ENCODE measurements around the gene CFAP251. TPM values are rescaled to one million over a fixed set of nuclear protein-coding genes. Genes with fewer than 3 reads are reported as not detected.

Gene CFAP251
- polyA plus RNA-seq, 2 of the 4 experiments (the other 2 are of a cell fraction) = 0.94 to 1.4 TPM

- ChIA-PET CTCF (interaction anchor here (0.7 to 1.0 kb wide), 3 partner anchors 9 to 65 kb away, joined by 3 to 4 read pairs (median 4); no protein-coding TSS in a partner anchor), POLR2A (no interaction called here)
- H3K4me2 ChIP-seq = no peak overlapping the region
- H3K4me1 ChIP-seq = peaks cover 11% of the 10 kb centered on the region; the same call in 1 of the 3 replicates
- TF ChIP-seq RCOR1 (IDR thresholded peaks at IDR 0.05; ENCODE audit: low read depth, low read length) (no peak), POLR2A (IDR thresholded peaks at IDR 0.05; ENCODE audit: low read length) (no peak), PBX3 (IDR thresholded peaks at IDR 0.05) (no peak), HES2 (IDR thresholded peaks at IDR 0.05) (no peak), ZSCAN20 (CRISPR knock-in tag; IDR thresholded peaks at IDR 0.05) (no peak), TP53 (CRISPR knock-in tag; IDR thresholded peaks at IDR 0.05) (no peak), HOXB5 (CRISPR knock-in tag; IDR thresholded peaks at IDR 0.05) (no peak), CHD2 (IDR thresholded peaks at IDR 0.05; ENCODE audit: low read length, partially characterized antibody) (no peak), KDM1A (IDR thresholded peaks at IDR 0.05; ENCODE audit: low read depth) (no peak), RARB (CRISPR knock-in tag; IDR thresholded peaks at IDR 0.05) (no peak), JUNB (IDR thresholded peaks at IDR 0.05) (no peak), EP300 (IDR thresholded peaks at IDR 0.05) (no peak), SREBF2 (IDR thresholded peaks at IDR 0.05) (no peak), TFCP2L1 (CRISPR knock-in tag; IDR thresholded peaks at IDR 0.05) (no peak), EHF (CRISPR knock-in tag; IDR thresholded peaks at IDR 0.05) (no peak), ESRRA (IDR thresholded peaks at IDR 0.05; ENCODE audit: borderline replicate concordance, low read length) (no peak), PHF8 (IDR thresholded peaks at IDR 0.05; ENCODE audit: borderline replicate concordance, low read depth) (no peak), ZC3H11A (IDR thresholded peaks at IDR 0.05) (no peak), MAZ (IDR thresholded peaks at IDR 0.05; ENCODE audit: borderline replicate concordance, low read depth, low read length) (no peak), HOXA7 (CRISPR knock-in tag; IDR thresholded peaks at IDR 0.05) (no peak)
- no peak for ATAC-seq
- no peaks in the 10 kb centered on the region for H3K9me3 ChIP-seq
- no peak overlapping the region for H3K27ac ChIP-seq
- H3K4me3 ChIP-seq = no peak overlapping the region
- no peak for DNase-seq (ENCODE audit: low read depth in 1 of 2, low spot score in 1 of 2)
- WGBS (ENCODE audit: missing lambda C conversion rate) = 91% methylated on average over 5 of the region's 5 CpGs
- FAIRE-seq = no peak
Measured at GRCh38 chr12:121966959-121967358, 48.6 kb downstream of the CFAP251 start.

GRCh38 chr12:121968876-121969275 lies 50.5 kb downstream of the CFAP251 start:
- POLR2A ChIA-PET = interaction anchor here (1.7 kb wide), 1 partner anchor 23 kb away, joined by 4 read pairs; no protein-coding TSS in a partner anchor
- no peak for DNase-seq (ENCODE audit: low read depth in 1 of 2, low spot score in 1 of 2)
- WGBS (ENCODE audit: missing lambda C conversion rate) = 87% methylated on average over 10 of the region's 10 CpGs

GRCh38 chr12:121969726-121970125 lies 51.3 kb downstream of the CFAP251 start:
- WGBS (ENCODE audit: missing lambda C conversion rate) = 70% methylated on average over 4 of the region's 4 CpGs
- Histone ChIP-seq H3K27ac (no peak overlapping the region), H3K4me3 (no peak overlapping the region), H3K4me2 (no peak overlapping the region), H3K9me3 (peaks cover 3% of the 10 kb centered on the region; the same call in 1 of the 3 replicates), H3K4me1 (peaks cover 11% of the 10 kb centered on the region; the same call in 1 of the 3 replicates)
- FAIRE-seq (no peak), DNase-seq (ENCODE audit: low read depth in 1 of 2, low spot score in 1 of 2) (no peak), ATAC-seq (no peak)
- TF ChIP-seq EHF (CRISPR knock-in tag; IDR thresholded peaks at IDR 0.05) (no peak), CTCF (IDR thresholded peaks at IDR 0.05) (no peak), CBX2 (IDR thresholded peaks at IDR 0.05; ENCODE audit: borderline replicate concordance, low read depth) (no peak), MAZ (IDR thresholded peaks at IDR 0.05; ENCODE audit: borderline replicate concordance, low read depth, low read length) (no peak), POLR2A (IDR thresholded peaks at IDR 0.05; ENCODE audit: low read length) (no peak), PHF8 (IDR thresholded peaks at IDR 0.05; ENCODE audit: borderline replicate concordance, low read depth) (no peak), ZSCAN20 (CRISPR knock-in tag; IDR thresholded peaks at IDR 0.05) (no peak), ZFP36 (IDR thresholded peaks at IDR 0.05; ENCODE audit: borderline replicate concordance, partially characterized antibody) (no peak), ZC3H11A (IDR thresholded peaks at IDR 0.05) (no peak), NR3C1 (IDR thresholded peaks at IDR 0.05) (no peak), ELK1 (IDR thresholded peaks at IDR 0.05; ENCODE audit: low read depth, low read length) (no peak), NPAS2 (CRISPR knock-in tag; IDR thresholded peaks at IDR 0.05; ENCODE audit: borderline replicate concordance) (no peak)
- CTCF ChIA-PET = interaction anchor here (1.5 to 2.6 kb wide), 2 partner anchors 9 to 53 kb away, joined by 4 to 6 read pairs; no protein-coding TSS in a partner anchor
- POLR2A ChIA-PET = no interaction called here

More at GRCh38 chr12:121968876-121969275, 50.5 kb downstream of the CFAP251 start:
- Histone ChIP-seq H3K4me2 (no peak overlapping the region), H3K4me3 (no peak overlapping the region), H3K4me1 (peaks cover 11% of the 10 kb centered on the region; the same call in 1 of the 3 replicates), H3K9me3 (peaks cover 3% of the 10 kb centered on the region; the same call in 1 of the 3 replicates), H3K27ac (no peak overlapping the region)
- FAIRE-seq (no peak), ATAC-seq (no peak)
- no peak for TF ChIP-seq TFCP2L1 (CRISPR knock-in tag; IDR thresholded peaks at IDR 0.05)
- no peak for TF ChIP-seq GATA3 (IDR thresholded peaks at IDR 0.05; ENCODE audit: borderline replicate concordance)
- no peak for TF ChIP-seq BHLHE40 (IDR thresholded peaks at IDR 0.05; ENCODE audit: low read depth, low read length)
- TF ChIP-seq CEBPB (IDR thresholded peaks at IDR 0.05) = no peak
- no peak for TF ChIP-seq HES2 (IDR thresholded peaks at IDR 0.05)
- TF ChIP-seq ZC3H11A (IDR thresholded peaks at IDR 0.05) = no peak
- no peak for TF ChIP-seq EHMT2 (IDR thresholded peaks at IDR 0.05; ENCODE audit: low read depth)
- TF ChIP-seq ZFP36 (IDR thresholded peaks at IDR 0.05; ENCODE audit: borderline replicate concordance, partially characterized antibody) = no peak
- CTCF ChIA-PET = interaction anchor here (0.8 to 2.6 kb wide), 5 partner anchors 10 to 154 kb away, joined by 3 to 6 read pairs (median 4); no protein-coding TSS in a partner anchor

Measured in A549 (cell line).